ENCODE results near the gene THSD4.

DNA sequence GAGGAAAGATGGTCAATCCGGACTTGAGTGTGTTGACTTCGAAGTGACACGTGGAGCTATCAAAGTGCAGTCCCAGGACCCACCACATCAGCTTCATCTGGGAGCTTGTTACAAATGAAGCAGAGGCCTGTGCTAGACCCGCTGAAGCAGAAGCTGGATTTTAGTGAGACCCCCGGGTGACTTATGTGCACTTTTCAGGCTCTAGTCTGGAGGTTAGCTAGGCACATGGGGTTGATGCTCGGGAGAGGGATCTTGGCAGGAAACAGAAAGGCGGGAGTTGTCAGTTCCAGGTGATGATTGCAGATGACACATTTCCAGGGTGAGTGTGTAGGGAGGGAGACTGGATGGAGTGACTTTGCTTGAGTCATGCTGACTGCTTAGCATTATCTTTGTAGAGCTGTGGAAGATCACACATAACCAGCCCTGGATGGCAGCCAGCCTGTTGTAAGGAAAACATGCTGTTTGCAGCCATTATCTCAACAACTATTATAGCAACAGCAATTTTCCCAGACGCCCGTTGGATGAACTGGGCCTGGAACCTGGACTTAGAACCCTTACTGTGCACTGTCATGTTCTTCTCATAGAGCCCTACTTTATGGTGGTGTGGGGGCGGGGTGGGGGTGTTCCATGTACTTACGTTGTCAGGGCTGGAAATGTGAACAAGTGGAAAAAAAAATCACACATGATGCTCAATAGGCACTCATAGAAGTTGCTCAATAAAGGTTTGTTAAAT is 122.4 kb downstream of the THSD4 start:
- TF ChIP-seq, protein P1, sequence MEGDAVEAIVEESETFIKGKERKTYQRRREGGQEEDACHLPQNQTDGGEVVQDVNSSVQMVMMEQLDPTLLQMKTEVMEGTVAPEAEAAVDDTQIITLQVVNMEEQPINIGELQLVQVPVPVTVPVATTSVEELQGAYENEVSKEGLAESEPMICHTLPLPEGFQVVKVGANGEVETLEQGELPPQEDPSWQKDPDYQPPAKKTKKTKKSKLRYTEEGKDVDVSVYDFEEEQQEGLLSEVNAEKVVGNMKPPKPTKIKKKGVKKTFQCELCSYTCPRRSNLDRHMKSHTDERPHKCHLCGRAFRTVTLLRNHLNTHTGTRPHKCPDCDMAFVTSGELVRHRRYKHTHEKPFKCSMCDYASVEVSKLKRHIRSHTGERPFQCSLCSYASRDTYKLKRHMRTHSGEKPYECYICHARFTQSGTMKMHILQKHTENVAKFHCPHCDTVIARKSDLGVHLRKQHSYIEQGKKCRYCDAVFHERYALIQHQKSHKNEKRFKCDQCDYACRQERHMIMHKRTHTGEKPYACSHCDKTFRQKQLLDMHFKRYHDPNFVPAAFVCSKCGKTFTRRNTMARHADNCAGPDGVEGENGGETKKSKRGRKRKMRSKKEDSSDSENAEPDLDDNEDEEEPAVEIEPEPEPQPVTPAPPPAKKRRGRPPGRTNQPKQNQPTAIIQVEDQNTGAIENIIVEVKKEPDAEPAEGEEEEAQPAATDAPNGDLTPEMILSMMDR (IDR thresholded peaks at IDR 0.05) = peak in 1 of 4 donors; percentile 9
- TF ChIP-seq POLR2A (IDR thresholded peaks at IDR 0.05) = no peak
